HEK293 (cell line): ENCODE results near the gene IRF3.
A peak's percentile ranks its signal among the peaks of the same experiment; 100 is the strongest.
"Not testable (repeated sequence)": the region's sequence is repeated elsewhere in the genome, so short reads cannot be mapped to it uniquely, and the experiment has no call there.

Source experiments
- CTCF ChIA-PET: fragments of 350-600 bp; formaldehyde crosslinking; extraction: SDS; loops from one replicate; lab custom pipeline; 2021; ENCODE audit warnings: antibody characterized with exemption; lab: Yijun Ruan, JAX
- POLR2A ChIA-PET: fragments of 300-600 bp; formaldehyde crosslinking; extraction: SDS; loops from one replicate; lab custom pipeline; 2020; ENCODE audit warnings: antibody characterized with exemption, inconsistent platforms; lab: Yijun Ruan, JAX
- H3K27ac ChIP-seq: fragments of 200-500 bp; sonication (Bioruptor generic); 2 replicates; pipeline ENCODE4 v1.5.1; 2014; ENCODE audit warnings: low read depth, low read length, control low read depth, inconsistent platforms; ENCODE audit errors: extremely low read depth
- H3K36me3 ChIP-seq, 2 experiments: fragments of 200-500 bp in 1 of 2; sonication (Bioruptor generic) in 1 of 2; 1 replicate in 1 of 2; 2 replicates in 1 of 2; pipeline ENCODE4 v1.5.1; 2014 to 2017; ENCODE audit warnings: inconsistent platforms in 2 of 2, low read length in 2 of 2; ENCODE audit not compliant: control insufficient read depth in 2 of 2, insufficient read depth in 1 of 2
- H3K4me1 ChIP-seq: fragments of 200-500 bp; sonication (Bioruptor generic); 2 replicates; pipeline ENCODE4 v1.5.1; 2014; ENCODE audit warnings: mild to moderate bottlenecking, low read length, inconsistent platforms; ENCODE audit not compliant: control insufficient read depth, insufficient read depth
- H3K4me3 ChIP-seq: 2 replicates; pipeline ENCODE4 v1.5.1; 2011; ENCODE audit warnings: low read depth, mild to moderate bottlenecking, control low read depth, low read length, moderate library complexity
- H3K9me3 ChIP-seq: fragments of 200-500 bp; sonication (Bioruptor generic); 2 replicates; pipeline ENCODE4 v1.5.1; 2014; ENCODE audit warnings: low read depth, low read length, inconsistent platforms; ENCODE audit not compliant: control insufficient read depth, insufficient read depth
- FEZF1 ChIP-seq: fragments of 450-650 bp; formaldehyde crosslinking; IDR thresholded peaks from 2 replicates; pipeline ENCODE4 v1.5.1; 2016; ENCODE audit warnings: missing biosample characterization, missing genetic modification characterization
- TRIM28 ChIP-seq: IDR thresholded peaks from 2 replicates; pipeline ENCODE4 v1.6.1; 2011; ENCODE audit warnings: low read length, control low read depth, borderline replicate concordance
- YY2 ChIP-seq: fragments of 450-650 bp; formaldehyde crosslinking; IDR thresholded peaks from 2 replicates; pipeline ENCODE4 v1.5.1; 2016; ENCODE audit warnings: missing biosample characterization, missing genetic modification characterization
- ZBTB1 ChIP-seq: fragments of 450-650 bp; formaldehyde crosslinking; IDR thresholded peaks from 2 replicates; pipeline ENCODE4 v1.5.1; 2016; ENCODE audit warnings: missing biosample characterization, missing genetic modification characterization
- ZNF121 ChIP-seq: fragments of 450-650 bp; formaldehyde crosslinking; IDR thresholded peaks from 2 replicates; pipeline ENCODE4 v1.5.1; 2016; ENCODE audit warnings: missing biosample characterization, missing genetic modification characterization
- ZNF174 ChIP-seq: fragments of 450-650 bp; formaldehyde crosslinking; IDR thresholded peaks from 2 replicates; pipeline ENCODE4 v1.5.0; 2017; ENCODE audit warnings: missing biosample characterization, mild to moderate bottlenecking, missing genetic modification characterization
- ZNF335 ChIP-seq: fragments of 450-650 bp; formaldehyde crosslinking; conservative IDR thresholded peaks from 2 replicates; pipeline ENCODE4 v1.5.1; 2016; ENCODE audit warnings: missing biosample characterization, missing genetic modification characterization
- ZNF394 ChIP-seq: fragments of 450-650 bp; formaldehyde crosslinking; IDR thresholded peaks from 2 replicates; pipeline ENCODE4 v1.5.1; 2016; ENCODE audit warnings: missing biosample characterization, missing genetic modification characterization, mild to moderate bottlenecking, moderate library complexity, borderline replicate concordance
- ZNF404 ChIP-seq: fragments of 450-650 bp; formaldehyde crosslinking; IDR thresholded peaks from 2 replicates; pipeline ENCODE4 v1.5.1; 2017; ENCODE audit warnings: missing biosample characterization, missing genetic modification characterization
- ZNF600 ChIP-seq: fragments of 450-650 bp; formaldehyde crosslinking; IDR thresholded peaks from 2 replicates; pipeline ENCODE4 v1.5.1; 2016; ENCODE audit warnings: missing biosample characterization, missing genetic modification characterization
- ZSCAN30 ChIP-seq: fragments of 450-650 bp; IDR thresholded peaks from 2 replicates; pipeline ENCODE4 v1.5.1; 2018; ENCODE audit warnings: missing biosample characterization, mild to moderate bottlenecking, missing genetic modification characterization, moderate library complexity
- TF ChIP-seq, protein P1 (sequence below): fragments of 450-650 bp; formaldehyde crosslinking; IDR thresholded peaks from 2 replicates; pipeline ENCODE4 v1.5.1; 2016; ENCODE audit warnings: missing biosample characterization, missing genetic modification characterization
- TF ChIP-seq, protein P2 (sequence below): fragments of 450-650 bp; formaldehyde crosslinking; IDR thresholded peaks from 2 replicates; pipeline ENCODE4 v1.5.1; 2016; ENCODE audit warnings: missing biosample characterization, missing genetic modification characterization
- TF ChIP-seq, protein P3 (sequence below): fragments of 450-650 bp; formaldehyde crosslinking; IDR thresholded peaks from 2 replicates; pipeline ENCODE4 v1.5.1; 2016; ENCODE audit warnings: missing biosample characterization, missing genetic modification characterization

IRF3 gene

DNA sequence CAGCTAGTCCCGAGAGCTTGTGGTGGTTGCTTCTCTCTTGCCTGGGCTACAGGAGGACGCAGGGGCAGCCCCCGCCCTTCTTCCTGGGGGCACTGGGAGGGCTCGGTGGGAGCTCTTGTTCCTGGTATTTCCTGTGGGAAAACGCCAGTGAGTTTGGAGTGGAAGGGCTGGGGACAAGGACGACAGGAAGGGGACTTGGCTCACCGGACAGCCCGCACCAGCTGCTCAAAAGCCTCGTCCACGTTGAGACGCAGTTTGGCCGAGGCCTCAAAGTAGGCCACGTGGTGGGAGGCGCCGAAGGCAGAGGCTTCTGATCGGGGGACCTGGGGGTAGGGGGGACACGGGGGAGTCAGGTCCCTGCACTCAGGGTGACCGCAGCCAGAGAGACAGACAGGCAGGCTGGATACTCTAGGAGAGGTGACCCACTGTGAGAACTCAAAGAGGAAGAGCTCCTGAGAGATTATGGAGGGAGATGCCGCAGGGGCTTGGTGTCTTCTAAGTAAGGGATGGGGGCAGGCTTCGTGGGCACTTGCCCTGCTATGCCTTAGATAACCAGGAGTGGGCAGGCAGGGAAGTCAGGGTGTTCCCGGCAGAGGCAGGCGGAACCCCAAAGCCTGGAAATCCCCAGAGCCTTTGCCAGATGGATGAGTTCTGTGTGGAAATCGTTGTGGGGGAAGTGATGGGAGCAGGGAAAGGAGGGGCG is 30.0 kb downstream of the IRF3 start:
- POLR2A ChIA-PET, result interaction anchor here (2.0 kb wide), 1 partner anchor 42 kb away, joined by 8 read pairs; no protein-coding TSS in a partner anchor
- CTCF ChIA-PET, result interaction anchor here (0.6 kb wide), 1 partner anchor 45 kb away, joined by 3 read pairs; no protein-coding TSS in a partner anchor
- Histone ChIP-seq H3K9me3 (no peaks in the 10 kb centered on the region), H3K4me3 (no peak overlapping the region), H3K27ac (no peak overlapping the region), H3K4me1 (peaks cover 20% of the 10 kb centered on the region), H3K36me3 (no peaks in the 10 kb centered on the region; a peak in 1 of 3 replicates)
- TF ChIP-seq, protein P1, sequence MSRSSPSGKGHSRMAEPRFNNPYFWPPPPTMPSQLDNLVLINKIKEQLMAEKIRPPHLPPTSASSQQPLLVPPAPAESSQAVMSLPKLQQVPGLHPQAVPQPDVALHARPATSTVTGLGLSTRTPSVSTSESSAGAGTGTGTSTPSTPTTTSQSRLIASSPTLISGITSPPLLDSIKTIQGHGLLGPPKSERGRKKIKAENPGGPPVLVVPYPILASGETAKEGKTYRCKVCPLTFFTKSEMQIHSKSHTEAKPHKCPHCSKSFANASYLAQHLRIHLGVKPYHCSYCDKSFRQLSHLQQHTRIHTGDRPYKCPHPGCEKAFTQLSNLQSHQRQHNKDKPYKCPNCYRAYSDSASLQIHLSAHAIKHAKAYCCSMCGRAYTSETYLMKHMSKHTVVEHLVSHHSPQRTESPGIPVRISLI (tag by site-specific recombination), result no peak
- TF ChIP-seq ZSCAN30 (tag by site-specific recombination), result no peak

DNA sequence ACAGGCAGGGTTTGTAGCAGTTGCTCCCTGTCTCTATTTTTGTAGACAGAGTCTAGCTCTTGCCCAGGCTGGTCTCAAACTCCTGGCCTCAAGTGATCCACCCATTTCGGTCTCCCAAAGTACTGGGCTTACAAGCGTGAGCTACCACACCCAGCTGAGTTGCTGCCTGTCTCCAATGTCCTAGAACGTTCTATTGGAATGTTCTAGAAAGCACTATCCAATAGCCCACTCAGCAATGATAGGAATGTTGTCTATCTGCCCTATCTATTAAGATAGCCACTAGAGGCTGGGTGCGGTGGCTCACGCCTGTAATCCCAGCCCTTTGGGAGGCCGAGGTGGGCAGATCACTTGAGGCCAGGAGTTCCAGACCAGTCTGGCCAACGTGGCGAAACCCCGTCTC is 32.4 kb downstream of the IRF3 start:
- H3K9me3 ChIP-seq, H3K4me3 ChIP-seq, H3K27ac ChIP-seq: not testable (repeated sequence)
- ChIA-PET POLR2A (interaction anchor here (1.7 kb wide), 1 partner anchor 53 kb away, joined by 4 read pairs; the partner anchor contains the start of gene NOSIP), CTCF (interaction anchor here (0.6 kb wide), 2 partner anchors 33 to 47 kb away, joined by 3 to 4 read pairs; no protein-coding TSS in a partner anchor)
- H3K4me1 ChIP-seq, result peaks cover 12% of the 10 kb centered on the region
- H3K36me3 ChIP-seq, result peaks cover 0 to 11% of the 10 kb centered on the region in 2 experiments; a peak in 1 of 3 replicates

DNA sequence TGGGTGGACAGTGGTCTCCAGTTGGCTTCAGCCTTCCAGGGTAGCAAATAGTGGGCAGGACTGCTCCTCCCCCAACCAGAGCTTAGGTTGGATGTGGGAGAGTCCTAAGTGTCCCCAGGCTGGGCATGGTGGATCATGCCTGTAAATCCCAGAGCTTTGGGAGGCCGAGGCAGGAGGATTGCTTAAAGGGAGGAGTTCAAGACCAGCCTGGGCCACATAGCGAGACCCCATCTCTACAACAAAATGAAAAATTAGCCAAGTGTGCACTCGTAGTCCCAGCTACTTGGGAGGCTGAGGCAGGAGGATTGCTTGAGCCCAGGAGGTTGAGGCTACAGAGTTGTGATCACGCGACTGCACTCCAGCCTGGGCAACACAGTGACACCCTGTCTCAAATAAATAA is 33.1 kb downstream of the IRF3 start:
- Histone ChIP-seq H3K36me3 (peaks cover 4 to 13% of the 10 kb centered on the region in 2 experiments; a peak in 2 of 3 replicates), H3K27ac (no peak overlapping the region), H3K4me1 (0 out of 2 replicates have a peak, but pooled peaks cover 5% of the 10 kb centered on the region), H3K4me3 (no peak overlapping the region), H3K9me3 (no peaks in the 10 kb centered on the region)
- CTCF ChIA-PET, result interaction anchor here (0.6 kb wide), 2 partner anchors 32 to 47 kb away, joined by 3 to 4 read pairs; no protein-coding TSS in a partner anchor
- TF ChIP-seq, protein P2, sequence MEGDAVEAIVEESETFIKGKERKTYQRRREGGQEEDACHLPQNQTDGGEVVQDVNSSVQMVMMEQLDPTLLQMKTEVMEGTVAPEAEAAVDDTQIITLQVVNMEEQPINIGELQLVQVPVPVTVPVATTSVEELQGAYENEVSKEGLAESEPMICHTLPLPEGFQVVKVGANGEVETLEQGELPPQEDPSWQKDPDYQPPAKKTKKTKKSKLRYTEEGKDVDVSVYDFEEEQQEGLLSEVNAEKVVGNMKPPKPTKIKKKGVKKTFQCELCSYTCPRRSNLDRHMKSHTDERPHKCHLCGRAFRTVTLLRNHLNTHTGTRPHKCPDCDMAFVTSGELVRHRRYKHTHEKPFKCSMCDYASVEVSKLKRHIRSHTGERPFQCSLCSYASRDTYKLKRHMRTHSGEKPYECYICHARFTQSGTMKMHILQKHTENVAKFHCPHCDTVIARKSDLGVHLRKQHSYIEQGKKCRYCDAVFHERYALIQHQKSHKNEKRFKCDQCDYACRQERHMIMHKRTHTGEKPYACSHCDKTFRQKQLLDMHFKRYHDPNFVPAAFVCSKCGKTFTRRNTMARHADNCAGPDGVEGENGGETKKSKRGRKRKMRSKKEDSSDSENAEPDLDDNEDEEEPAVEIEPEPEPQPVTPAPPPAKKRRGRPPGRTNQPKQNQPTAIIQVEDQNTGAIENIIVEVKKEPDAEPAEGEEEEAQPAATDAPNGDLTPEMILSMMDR, result no peak
- TF ChIP-seq ZNF404 (tag by site-specific recombination) (no peak), ZNF121 (tag by site-specific recombination) (peak; percentile 85), ZNF174 (no peak)
- POLR2A ChIA-PET, result interaction anchor here (1.7 to 3.4 kb wide), 2 partner anchors 8 to 52 kb away, joined by 4 to 21 read pairs; partner anchors contain the start of genes NOSIP and RRAS

DNA sequence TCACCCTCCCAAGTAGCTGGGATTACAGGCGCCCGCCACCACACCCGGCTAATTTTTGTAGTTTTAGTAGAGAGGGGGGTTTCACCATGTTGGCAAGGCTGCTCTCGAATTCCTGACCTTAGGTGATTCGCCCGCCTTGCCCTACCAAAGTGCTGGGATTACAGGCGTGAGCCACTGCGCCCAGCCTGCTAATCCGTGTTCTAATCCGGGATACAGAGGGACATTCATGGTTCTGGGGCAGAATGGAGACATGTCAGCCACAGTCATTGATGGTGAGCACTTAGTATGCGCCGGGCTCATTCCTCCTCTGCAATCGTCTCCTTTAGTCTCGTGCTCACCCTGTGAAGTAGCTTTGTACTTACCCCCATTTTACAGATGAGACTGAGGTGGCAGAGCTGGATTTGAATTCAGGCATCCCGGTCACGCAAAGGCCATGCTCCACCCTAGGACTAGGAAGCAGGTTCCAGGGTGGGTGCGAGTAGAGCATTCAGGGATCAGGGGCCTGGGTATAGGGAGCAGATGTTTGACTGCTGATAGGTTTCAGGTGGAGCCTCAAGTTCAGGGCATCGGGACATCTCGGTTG is 34.0 kb downstream of the IRF3 start:
- ChIA-PET POLR2A (interaction anchor here (0.6 to 3.4 kb wide), 4 partner anchors 9 to 51 kb away, joined by 3 to 21 read pairs (median 5); partner anchors contain the start of genes NOSIP and RRAS), CTCF (interaction anchor here (0.5 to 1.6 kb wide), 4 partner anchors 40 to 62 kb away, joined by 3 to 4 read pairs (median 4); no protein-coding TSS in a partner anchor)
- H3K4me1 ChIP-seq, result 0 out of 2 replicates have a peak, but pooled peaks cover 5% of the 10 kb centered on the region
- no peak overlapping the region for H3K4me3 ChIP-seq
- no peak overlapping the region for H3K27ac ChIP-seq
- TF ChIP-seq YY2 (tag by site-specific recombination), result no peak
- no peak for TF ChIP-seq TRIM28
- TF ChIP-seq, protein P3, sequence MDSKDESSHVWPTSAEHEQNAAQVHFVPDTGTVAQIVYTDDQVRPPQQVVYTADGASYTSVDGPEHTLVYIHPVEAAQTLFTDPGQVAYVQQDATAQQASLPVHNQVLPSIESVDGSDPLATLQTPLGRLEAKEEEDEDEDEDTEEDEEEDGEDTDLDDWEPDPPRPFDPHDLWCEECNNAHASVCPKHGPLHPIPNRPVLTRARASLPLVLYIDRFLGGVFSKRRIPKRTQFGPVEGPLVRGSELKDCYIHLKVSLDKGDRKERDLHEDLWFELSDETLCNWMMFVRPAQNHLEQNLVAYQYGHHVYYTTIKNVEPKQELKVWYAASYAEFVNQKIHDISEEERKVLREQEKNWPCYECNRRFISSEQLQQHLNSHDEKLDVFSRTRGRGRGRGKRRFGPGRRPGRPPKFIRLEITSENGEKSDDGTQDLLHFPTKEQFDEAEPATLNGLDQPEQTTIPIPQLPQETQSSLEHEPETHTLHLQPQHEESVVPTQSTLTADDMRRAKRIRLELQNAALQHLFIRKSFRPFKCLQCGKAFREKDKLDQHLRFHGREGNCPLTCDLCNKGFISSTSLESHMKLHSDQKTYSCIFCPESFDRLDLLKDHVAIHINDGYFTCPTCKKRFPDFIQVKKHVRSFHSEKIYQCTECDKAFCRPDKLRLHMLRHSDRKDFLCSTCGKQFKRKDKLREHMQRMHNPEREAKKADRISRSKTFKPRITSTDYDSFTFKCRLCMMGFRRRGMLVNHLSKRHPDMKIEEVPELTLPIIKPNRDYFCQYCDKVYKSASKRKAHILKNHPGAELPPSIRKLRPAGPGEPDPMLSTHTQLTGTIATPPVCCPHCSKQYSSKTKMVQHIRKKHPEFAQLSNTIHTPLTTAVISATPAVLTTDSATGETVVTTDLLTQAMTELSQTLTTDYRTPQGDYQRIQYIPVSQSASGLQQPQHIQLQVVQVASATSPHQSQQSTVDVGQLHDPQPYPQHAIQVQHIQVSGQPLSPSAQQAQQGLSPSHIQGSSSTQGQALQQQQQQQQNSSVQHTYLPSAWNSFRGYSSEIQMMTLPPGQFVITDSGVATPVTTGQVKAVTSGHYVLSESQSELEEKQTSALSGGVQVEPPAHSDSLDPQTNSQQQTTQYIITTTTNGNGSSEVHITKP (tag by site-specific recombination), result no peak
- no peak for TF ChIP-seq ZBTB1 (tag by site-specific recombination)
- no peak for TF ChIP-seq FEZF1 (tag by site-specific recombination)
- TF ChIP-seq ZNF394 (tag by site-specific recombination), result no peak
- no peak for TF ChIP-seq ZNF335 (tag by site-specific recombination)
- no peak for TF ChIP-seq ZNF600 (tag by site-specific recombination)
- H3K36me3 ChIP-seq, result peaks cover 12 to 22% of the 10 kb centered on the region in 2 experiments; a peak in 2 of 3 replicates
- no peaks in the 10 kb centered on the region for H3K9me3 ChIP-seq
